ENCODE results near the gene MEGF8.
"Not testable (repeated sequence)": the region's sequence is repeated elsewhere in the genome, so short reads cannot be mapped to it uniquely, and the experiment has no call there.

The MEGF8 gene

DNA sequence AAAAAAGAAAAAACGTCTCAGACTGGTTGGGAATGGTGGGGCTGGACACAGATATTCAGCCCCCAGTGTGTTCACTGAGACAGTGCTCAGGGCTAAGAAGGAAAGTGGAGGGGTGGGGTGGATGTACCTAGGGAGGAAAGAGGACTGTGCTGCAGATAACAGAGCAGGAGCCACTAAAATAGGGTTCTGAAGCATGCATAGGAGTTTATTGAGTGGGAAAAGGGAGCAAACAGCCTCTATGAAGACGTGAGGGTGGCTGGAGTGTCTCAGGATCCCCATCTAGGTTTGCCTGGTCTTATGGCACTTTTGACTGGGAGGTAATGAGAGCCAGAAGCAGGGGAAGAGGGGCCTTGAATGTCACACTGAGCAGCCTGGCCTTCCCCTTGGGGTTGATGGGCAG is 3.4 kb downstream of the MEGF8 start:
- no peak overlapping the region for H3K4me3 Mint-ChIP-seq
- H3K27ac Mint-ChIP-seq = no peak overlapping the region
- H3K9me3 Mint-ChIP-seq (ENCODE audit: low read depth) = no peaks in the 10 kb centered on the region
- H3K36me3 Mint-ChIP-seq = no peaks in the 10 kb centered on the region
- H3K4me1 Mint-ChIP-seq (ENCODE audit: low read depth) = peaks cover 20% of the 10 kb centered on the region
- peaks cover 6% of the 10 kb centered on the region for H3K27me3 Mint-ChIP-seq

DNA sequence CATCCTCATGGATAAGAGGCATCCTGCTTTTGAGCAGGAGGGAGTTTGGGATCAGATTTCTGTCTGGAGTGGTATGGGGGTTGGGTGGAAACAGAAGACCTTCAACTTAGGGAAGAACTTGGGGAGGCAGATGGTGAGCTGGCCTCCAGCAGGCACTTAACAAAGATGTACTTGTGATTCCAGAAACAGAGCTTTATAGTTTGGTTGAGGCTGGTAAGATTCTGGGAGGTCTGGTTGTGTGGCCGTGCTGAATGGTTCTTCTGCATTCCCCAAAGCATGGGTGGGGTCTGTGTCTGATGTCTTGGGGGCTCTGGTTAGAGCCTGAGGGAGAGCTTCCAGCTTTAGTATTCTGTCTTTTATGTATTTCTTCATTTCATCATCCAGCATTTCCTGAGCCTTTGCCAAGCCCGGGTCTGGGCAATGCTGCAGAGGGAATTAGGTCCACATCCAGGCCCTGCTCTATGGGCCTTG is 4.8 kb downstream of the MEGF8 start:
- no peaks in the 10 kb centered on the region for H3K9me3 Mint-ChIP-seq (ENCODE audit: low read depth)
- H3K36me3 Mint-ChIP-seq = no peaks in the 10 kb centered on the region
- H3K27me3 Mint-ChIP-seq = no peaks in the 10 kb centered on the region
- peaks cover 15% of the 10 kb centered on the region for H3K4me1 Mint-ChIP-seq (ENCODE audit: low read depth)
- no peak overlapping the region for H3K27ac Mint-ChIP-seq
- no peak overlapping the region for H3K4me3 Mint-ChIP-seq

GRCh38 chr19:42331333-42331732 is 5.9 kb downstream of the MEGF8 start:
- peaks cover 13% of the 10 kb centered on the region for H3K4me1 Mint-ChIP-seq (ENCODE audit: low read depth)
- not testable (repeated sequence) for H3K36me3 Mint-ChIP-seq, H3K27me3 Mint-ChIP-seq

DNA sequence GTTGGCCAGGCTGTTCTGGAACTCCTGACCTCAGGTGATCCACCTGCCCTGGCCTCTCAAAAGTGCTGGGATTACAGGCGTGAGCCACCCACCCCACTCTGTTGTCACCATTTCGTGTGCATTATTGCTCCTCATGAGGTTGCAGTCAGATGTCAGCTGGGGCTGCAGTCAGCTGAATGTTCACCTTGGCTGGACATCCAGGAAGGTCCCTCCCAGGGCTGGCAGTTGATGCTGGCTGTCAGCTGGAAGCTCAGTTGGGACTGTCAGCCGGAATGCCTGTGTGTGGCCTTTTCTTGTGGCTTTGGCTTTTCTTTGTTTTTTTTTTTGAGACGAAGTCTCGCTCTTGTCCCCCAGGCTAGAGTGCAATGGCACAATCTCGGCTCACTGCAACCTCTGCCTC is 6.6 kb downstream of the MEGF8 start:
- Mint-ChIP-seq H3K4me1 (ENCODE audit: low read depth) (peaks cover 6% of the 10 kb centered on the region), H3K27ac (no peak overlapping the region), H3K9me3 (ENCODE audit: low read depth) (no peaks in the 10 kb centered on the region), H3K36me3 (no peaks in the 10 kb centered on the region), H3K27me3 (no peaks in the 10 kb centered on the region), H3K4me3 (no peak overlapping the region)

More at GRCh38 chr19:42331333-42331732, 5.9 kb downstream of the MEGF8 start:
- not testable (repeated sequence) for H3K9me3 Mint-ChIP-seq (ENCODE audit: low read depth); H3K27ac Mint-ChIP-seq; H3K4me3 Mint-ChIP-seq

DNA sequence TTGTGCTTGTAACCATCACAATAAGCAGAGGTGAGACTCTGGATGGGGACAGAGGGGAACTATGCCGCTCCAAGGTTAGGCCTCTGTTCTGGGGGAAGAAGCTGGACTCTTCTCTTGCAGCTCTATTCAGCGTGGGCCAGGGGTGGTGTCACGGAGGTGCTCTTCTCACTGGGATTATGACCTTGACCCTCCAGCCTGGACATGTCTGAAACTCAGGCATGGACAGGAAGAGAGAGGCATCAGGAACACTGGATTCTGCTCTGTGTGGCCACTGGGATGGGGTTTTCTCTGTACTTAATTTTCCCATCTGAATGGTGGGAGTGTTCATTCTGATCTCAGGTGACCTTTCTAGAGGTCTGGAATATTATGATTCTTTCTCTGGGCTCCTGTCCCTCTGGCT is 7.6 kb downstream of the MEGF8 start:
- no peaks in the 10 kb centered on the region for H3K27me3 Mint-ChIP-seq
- no peaks in the 10 kb centered on the region for H3K9me3 Mint-ChIP-seq (ENCODE audit: low read depth)
- no peak overlapping the region for H3K27ac Mint-ChIP-seq
- no peaks in the 10 kb centered on the region for H3K36me3 Mint-ChIP-seq
- no peak overlapping the region for H3K4me3 Mint-ChIP-seq
- peaks cover 2% of the 10 kb centered on the region for H3K4me1 Mint-ChIP-seq (ENCODE audit: low read depth)

- Mint-ChIP-seq H3K9me3 (ENCODE audit: low read depth) (no peaks in the 10 kb centered on the region), H3K36me3 (no peaks in the 10 kb centered on the region), H3K27me3 (no peaks in the 10 kb centered on the region), H3K4me1 (ENCODE audit: low read depth) (no peaks in the 10 kb centered on the region), H3K4me3 (no peak overlapping the region), H3K27ac (no peak overlapping the region)
These were observed 8.7 kb downstream of the MEGF8 start for GRCh38 chr19:42333975-42334696.

GRCh38 chr19:42334697-42335373 is 9.4 kb downstream of the MEGF8 start:
- H3K36me3 Mint-ChIP-seq = no peaks in the 10 kb centered on the region
- no peak overlapping the region for H3K4me3 Mint-ChIP-seq
- H3K27ac Mint-ChIP-seq = no peak overlapping the region
- H3K4me1 Mint-ChIP-seq (ENCODE audit: low read depth) = no peaks in the 10 kb centered on the region
- no peaks in the 10 kb centered on the region for H3K27me3 Mint-ChIP-seq
- no peaks in the 10 kb centered on the region for H3K9me3 Mint-ChIP-seq (ENCODE audit: low read depth)

- no peak overlapping the region for H3K4me3 Mint-ChIP-seq
- H3K9me3 Mint-ChIP-seq (ENCODE audit: low read depth) = no peaks in the 10 kb centered on the region
- no peak overlapping the region for H3K27ac Mint-ChIP-seq
- H3K4me1 Mint-ChIP-seq (ENCODE audit: low read depth) = no peaks in the 10 kb centered on the region
- no peaks in the 10 kb centered on the region for H3K27me3 Mint-ChIP-seq
- no peaks in the 10 kb centered on the region for H3K36me3 Mint-ChIP-seq
These were observed 10.0 kb downstream of the MEGF8 start for GRCh38 chr19:42335374-42335936.

DNA sequence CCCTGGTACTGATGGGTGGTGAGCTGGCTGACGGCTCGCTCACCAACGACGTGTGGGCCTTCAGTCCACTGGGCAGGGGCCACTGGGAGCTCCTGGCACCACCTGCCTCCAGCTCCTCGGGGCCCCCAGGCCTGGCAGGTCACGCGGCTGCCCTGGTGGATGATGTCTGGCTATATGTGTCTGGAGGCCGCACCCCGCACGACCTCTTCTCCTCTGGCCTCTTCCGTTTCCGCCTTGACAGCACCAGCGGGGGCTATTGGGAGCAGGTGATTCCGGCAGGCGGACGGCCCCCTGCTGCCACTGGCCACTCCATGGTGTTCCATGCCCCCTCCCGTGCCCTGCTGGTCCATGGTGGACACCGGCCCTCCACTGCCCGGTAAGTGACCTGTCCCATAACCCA is 10.5 kb downstream of the MEGF8 start:
- Mint-ChIP-seq H3K36me3 (no peaks in the 10 kb centered on the region), H3K27me3 (no peaks in the 10 kb centered on the region), H3K27ac (no peak overlapping the region), H3K4me3 (no peak overlapping the region), H3K4me1 (ENCODE audit: low read depth) (no peaks in the 10 kb centered on the region), H3K9me3 (ENCODE audit: low read depth) (no peaks in the 10 kb centered on the region)

DNA sequence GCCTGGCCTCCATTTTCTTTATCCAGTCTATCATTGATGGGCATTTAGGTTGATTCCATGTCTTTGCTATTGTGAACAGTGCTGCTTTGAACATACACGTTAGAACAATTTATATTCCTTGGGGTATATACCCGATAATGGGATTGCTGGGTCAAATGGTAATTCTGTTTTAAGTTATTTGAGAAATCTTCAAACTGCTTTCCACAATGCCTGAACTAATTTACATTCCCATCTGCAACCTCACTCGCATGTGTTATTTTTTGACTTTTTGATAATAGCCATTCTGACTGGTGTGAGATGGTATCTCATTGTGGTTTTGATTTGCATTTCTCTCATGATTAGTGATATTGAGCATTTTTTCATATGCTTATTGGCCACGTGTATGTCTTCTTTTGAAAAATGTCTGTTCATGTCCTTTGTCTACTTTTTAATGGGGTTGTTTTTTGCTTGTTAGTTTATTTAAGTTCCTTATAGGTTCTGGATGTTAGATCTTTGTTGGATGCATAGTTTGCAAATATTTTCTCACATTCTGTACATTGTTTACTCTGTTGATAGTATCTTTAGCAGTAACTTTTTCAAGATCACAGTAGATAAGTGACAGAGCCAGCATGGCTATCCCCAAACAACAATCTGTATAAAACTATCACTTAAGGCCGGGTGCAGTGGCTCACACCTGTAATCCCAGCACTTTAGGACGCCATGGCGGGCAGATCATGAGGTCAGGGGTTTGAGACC is 13.9 kb downstream of the MEGF8 start:
- not testable (repeated sequence) for H3K4me1 Mint-ChIP-seq (ENCODE audit: low read depth); H3K27ac Mint-ChIP-seq; H3K27me3 Mint-ChIP-seq; H3K36me3 Mint-ChIP-seq; H3K9me3 Mint-ChIP-seq (ENCODE audit: low read depth); H3K4me3 Mint-ChIP-seq

GRCh38 chr19:42339922-42340321 is 14.5 kb downstream of the MEGF8 start:
- H3K9me3 Mint-ChIP-seq (ENCODE audit: low read depth); H3K27me3 Mint-ChIP-seq; H3K27ac Mint-ChIP-seq; H3K4me1 Mint-ChIP-seq (ENCODE audit: low read depth); H3K4me3 Mint-ChIP-seq; H3K36me3 Mint-ChIP-seq: not testable (repeated sequence)

- Mint-ChIP-seq H3K27ac (no peak overlapping the region), H3K4me1 (ENCODE audit: low read depth) (no peaks in the 10 kb centered on the region), H3K36me3 (peaks cover 6% of the 10 kb centered on the region), H3K4me3 (no peak overlapping the region), H3K9me3 (ENCODE audit: low read depth) (no peaks in the 10 kb centered on the region), H3K27me3 (no peaks in the 10 kb centered on the region)
These were observed 18.1 kb downstream of the MEGF8 start for GRCh38 chr19:42343344-42344110.

DNA sequence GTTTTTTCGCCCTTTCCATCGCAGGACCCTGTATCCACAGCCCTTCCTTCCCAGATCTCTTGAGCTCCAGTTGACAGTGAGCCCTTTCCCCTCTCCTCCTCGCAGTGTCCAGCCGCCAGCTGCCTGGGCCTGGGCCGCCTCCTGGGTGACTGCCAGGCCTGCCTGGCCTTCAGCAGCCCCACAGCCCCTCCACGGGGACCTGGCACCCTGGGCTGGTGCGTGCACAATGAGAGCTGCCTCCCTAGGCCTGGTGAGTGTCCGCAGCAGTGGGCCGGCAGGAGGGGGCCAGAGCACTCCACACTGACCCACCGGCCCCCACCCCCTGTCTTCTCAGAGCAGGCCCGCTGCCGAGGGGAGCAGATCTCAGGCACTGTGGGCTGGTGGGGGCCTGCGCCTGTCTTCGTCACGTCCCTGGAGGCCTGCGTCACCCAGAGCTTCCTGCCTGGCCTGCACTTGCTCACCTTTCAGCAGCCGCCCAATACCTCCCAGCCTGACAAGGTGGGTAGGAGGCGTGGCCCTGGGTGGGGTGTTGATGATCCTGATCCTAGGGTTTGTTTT is 19.0 kb downstream of the MEGF8 start:
- H3K4me3 Mint-ChIP-seq = no peak overlapping the region
- no peaks in the 10 kb centered on the region for H3K4me1 Mint-ChIP-seq (ENCODE audit: low read depth)
- no peak overlapping the region for H3K27ac Mint-ChIP-seq

DNA sequence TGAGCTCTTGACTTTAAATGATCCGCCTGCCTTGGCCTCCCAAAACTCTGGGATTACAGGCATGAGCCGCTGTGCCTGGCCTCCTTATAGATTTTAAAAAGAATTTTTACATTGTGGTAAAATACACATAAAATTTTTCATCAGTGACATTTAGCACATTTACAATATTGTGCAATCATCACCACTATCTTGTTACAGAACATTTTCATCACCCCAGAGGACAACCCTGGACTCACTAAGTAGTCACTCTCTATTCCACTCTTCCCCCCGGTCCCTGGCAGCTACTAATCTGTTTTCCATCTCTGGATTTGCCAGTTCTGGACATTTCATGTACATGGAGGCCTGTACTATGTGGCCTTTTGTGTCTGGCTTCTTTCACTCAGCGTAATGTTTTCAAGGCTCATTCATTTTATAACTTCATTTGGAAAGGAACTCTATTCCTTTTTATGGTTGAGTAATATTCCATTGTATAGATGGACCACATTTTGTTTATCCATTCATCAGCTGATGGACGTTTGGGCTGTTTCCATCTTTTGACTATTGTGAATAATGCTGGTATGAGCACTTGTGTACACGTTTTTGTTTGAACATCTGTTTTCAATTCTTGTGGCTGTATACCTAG is 19.9 kb downstream of the MEGF8 start:
- Mint-ChIP-seq H3K27ac (no peak overlapping the region), H3K4me1 (ENCODE audit: low read depth) (no peaks in the 10 kb centered on the region), H3K36me3 (peaks cover 6% of the 10 kb centered on the region), H3K9me3 (ENCODE audit: low read depth) (no peaks in the 10 kb centered on the region), H3K4me3 (no peak overlapping the region), H3K27me3 (no peaks in the 10 kb centered on the region)

More for the DNA sequence above, 19.0 kb downstream of the MEGF8 start:
- Mint-ChIP-seq H3K9me3 (ENCODE audit: low read depth) (no peaks in the 10 kb centered on the region), H3K27me3 (no peaks in the 10 kb centered on the region), H3K36me3 (peaks cover 6% of the 10 kb centered on the region)
